Right lobe of liver (tissue), 4 donors: ENCODE data around the gene ATP1B1.

ENCODE experiments used
- POLR2A ChIP-seq: fragments of 450-650 bp; IDR thresholded peaks from one replicate; pipeline ENCODE4 v1.6.1; 2017; ENCODE audit warnings: antibody characterized with exemption, mild to moderate bottlenecking
- TF ChIP-seq, protein P1 (sequence below), 4 donors: fragments of 200-600 bp in 3 of 4; fragments of 450-650 bp in 1 of 4; IDR thresholded peaks; one replicate each; pipeline versions ENCODE4 v1.5.1 to v1.8.0; 2016 to 2022; ENCODE audit warnings: antibody characterized with exemption in 4 of 4, mild to moderate bottlenecking in 2 of 4
- donor health status: DM: no; HTN: no; CAD: no.
- donor health status: DM: no; HTN: no; CAD: no.
- donor health status: DM: no; HTN: yes; CAD: no.

DNA sequence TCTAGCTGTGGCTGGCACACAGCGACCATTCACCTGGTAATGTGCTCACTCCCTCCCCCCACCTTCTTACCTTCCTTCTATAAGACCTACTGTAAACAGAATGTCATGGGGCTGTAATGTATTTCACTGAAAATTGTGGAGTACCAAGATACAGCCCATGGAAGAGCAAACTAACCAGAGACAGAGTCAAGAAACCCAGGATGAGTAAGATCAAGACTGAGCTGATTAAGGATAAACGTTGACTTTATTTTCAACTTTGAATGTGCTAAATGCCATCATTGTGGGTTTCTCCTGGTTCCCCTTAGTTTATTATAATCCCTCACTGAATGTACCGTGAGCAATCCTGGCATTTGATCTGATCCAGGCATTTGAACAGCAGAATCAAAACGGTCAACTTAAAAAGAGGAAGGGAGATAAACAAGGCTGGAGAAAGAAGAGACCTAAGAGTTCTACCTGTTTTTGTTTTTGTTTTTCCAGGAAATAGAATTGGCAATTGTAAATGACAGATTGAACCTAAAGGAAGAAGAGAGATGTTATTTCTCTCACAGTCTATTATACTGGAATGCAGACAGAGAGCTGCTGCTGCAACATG, 16.1 kb upstream of the ATP1B1 start:
- TF ChIP-seq, protein P1, sequence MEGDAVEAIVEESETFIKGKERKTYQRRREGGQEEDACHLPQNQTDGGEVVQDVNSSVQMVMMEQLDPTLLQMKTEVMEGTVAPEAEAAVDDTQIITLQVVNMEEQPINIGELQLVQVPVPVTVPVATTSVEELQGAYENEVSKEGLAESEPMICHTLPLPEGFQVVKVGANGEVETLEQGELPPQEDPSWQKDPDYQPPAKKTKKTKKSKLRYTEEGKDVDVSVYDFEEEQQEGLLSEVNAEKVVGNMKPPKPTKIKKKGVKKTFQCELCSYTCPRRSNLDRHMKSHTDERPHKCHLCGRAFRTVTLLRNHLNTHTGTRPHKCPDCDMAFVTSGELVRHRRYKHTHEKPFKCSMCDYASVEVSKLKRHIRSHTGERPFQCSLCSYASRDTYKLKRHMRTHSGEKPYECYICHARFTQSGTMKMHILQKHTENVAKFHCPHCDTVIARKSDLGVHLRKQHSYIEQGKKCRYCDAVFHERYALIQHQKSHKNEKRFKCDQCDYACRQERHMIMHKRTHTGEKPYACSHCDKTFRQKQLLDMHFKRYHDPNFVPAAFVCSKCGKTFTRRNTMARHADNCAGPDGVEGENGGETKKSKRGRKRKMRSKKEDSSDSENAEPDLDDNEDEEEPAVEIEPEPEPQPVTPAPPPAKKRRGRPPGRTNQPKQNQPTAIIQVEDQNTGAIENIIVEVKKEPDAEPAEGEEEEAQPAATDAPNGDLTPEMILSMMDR (IDR thresholded peaks at IDR 0.05), result no peak
- TF ChIP-seq POLR2A, result no peak
